Erythroblast (primary cell): ENCODE measurements around the gene PLXNA2.

ENCODE experiments used
- GATA1 ChIP-seq: IDR thresholded peaks from 2 replicates; pipeline ENCODE4 v1.6.1; 2011; ENCODE audit warnings: low read depth, mild to moderate bottlenecking, control low read depth, low read length, moderate library complexity
- POLR2A ChIP-seq: IDR thresholded peaks from 2 replicates; pipeline ENCODE4 v1.6.1; 2011; ENCODE audit warnings: mild to moderate bottlenecking, low read length

- TF ChIP-seq POLR2A (no peak), GATA1 (no peak)
Measured at GRCh38 chr1:208141610-208142192, 102.5 kb downstream of the PLXNA2 start.
